Thymus (tissue), 11 donors: ENCODE data around the gene FAM174A. TPM values are rescaled to one million over a fixed set of nuclear protein-coding genes. Genes with fewer than 3 reads are reported as not detected.

Source experiments
- DNase-seq, 9 donors: peaks; one replicate each; pipeline ENCODE4 v3.0.0-alpha.2; 2013; ENCODE audit warnings: low spot score in 9 of 9, low read depth in 6 of 9, missing footprints in 1 of 9
- H3K27ac ChIP-seq, 2 donors: one replicate each; pipeline ENCODE4 v1.5.1; 2013; ENCODE audit warnings: control low read depth in 1 of 2, low read depth in 1 of 2, low read length in 1 of 2, mild to moderate bottlenecking in 1 of 2, moderate library complexity in 1 of 2
- H3K27me3 ChIP-seq, 2 donors: one replicate each; pipeline ENCODE4 v1.5.1; 2013; ENCODE audit warnings: low read length in 1 of 2; ENCODE audit not compliant: control insufficient read depth in 2 of 2, insufficient read depth in 1 of 2
- H3K36me3 ChIP-seq, 2 donors: one replicate each; pipeline ENCODE4 v1.5.1; 2013; ENCODE audit warnings: low read length in 1 of 2, mild to moderate bottlenecking in 1 of 2, moderate library complexity in 1 of 2; ENCODE audit not compliant: control insufficient read depth in 2 of 2, insufficient read depth in 2 of 2
- H3K4me1 ChIP-seq, 2 donors: one replicate each; pipeline ENCODE4 v1.5.1; 2013; ENCODE audit warnings: low read length in 2 of 2; ENCODE audit not compliant: control insufficient read depth in 2 of 2, insufficient read depth in 2 of 2
- H3K4me3 ChIP-seq, 2 donors: one replicate each; pipeline ENCODE4 v1.5.1; 2013; ENCODE audit warnings: low read length in 2 of 2, control low read depth in 1 of 2, mild to moderate bottlenecking in 1 of 2
- H3K9me3 ChIP-seq, 2 donors: one replicate each; pipeline ENCODE4 v1.5.1; 2013; ENCODE audit warnings: low read length in 1 of 2, mild to moderate bottlenecking in 1 of 2; ENCODE audit not compliant: control insufficient read depth in 2 of 2, insufficient read depth in 1 of 2
- WGBS: extraction: QIAGEN DNeasy Blood & Tissue Kit; methylation state at CpG from one replicate; pipeline ENCODE4 v1.1.7; 2013; 5-methylcytosine and 5-hydroxymethylcytosine counted together
- polyA plus RNA-seq: library from polyadenylated mRNA; stranded (reverse); fragments of 200-250 nt; gene quantifications from one replicate; pipeline ENCODE4 v1.2.3, GENCODE V29; 2013
- total RNA-seq: library from RNA; stranded (reverse); fragments of 120-200 nt; gene quantifications from one replicate; pipeline ENCODE4 v1.2.4, GENCODE V29; 2013
- donor health status: healthy.

FAM174A gene
- total and polyA plus RNA-seq, 2 donors = 8.7 to 22.1 TPM

DNA sequence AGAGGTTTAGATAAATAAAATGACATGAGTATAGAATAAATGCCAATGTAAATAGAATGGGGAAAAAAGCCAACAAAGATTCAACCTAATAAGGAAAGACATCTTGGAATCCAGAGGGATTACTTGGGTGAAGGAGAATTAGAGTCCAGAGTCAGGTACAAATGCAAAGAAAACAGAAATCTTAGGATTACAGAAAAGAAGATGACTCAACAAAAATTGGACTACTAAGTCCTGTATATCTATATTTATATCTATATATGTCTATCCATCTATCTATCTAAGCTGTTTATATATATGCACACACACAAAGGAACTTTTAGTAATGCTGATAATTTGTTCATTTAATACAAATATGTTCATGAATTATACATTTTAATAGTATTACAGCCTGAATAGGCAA is 27.6 kb downstream of the FAM174A start:
- H3K27ac ChIP-seq = no peak overlapping the region
- H3K36me3 ChIP-seq = peaks cover 0 to 3% of the 10 kb centered on the region in 2 donors
- H3K4me3 ChIP-seq = no peak overlapping the region
- H3K4me1 ChIP-seq = no peaks in the 10 kb centered on the region
- no peak for DNase-seq
- no peaks in the 10 kb centered on the region for H3K27me3 ChIP-seq
- H3K9me3 ChIP-seq = no peaks in the 10 kb centered on the region

DNA sequence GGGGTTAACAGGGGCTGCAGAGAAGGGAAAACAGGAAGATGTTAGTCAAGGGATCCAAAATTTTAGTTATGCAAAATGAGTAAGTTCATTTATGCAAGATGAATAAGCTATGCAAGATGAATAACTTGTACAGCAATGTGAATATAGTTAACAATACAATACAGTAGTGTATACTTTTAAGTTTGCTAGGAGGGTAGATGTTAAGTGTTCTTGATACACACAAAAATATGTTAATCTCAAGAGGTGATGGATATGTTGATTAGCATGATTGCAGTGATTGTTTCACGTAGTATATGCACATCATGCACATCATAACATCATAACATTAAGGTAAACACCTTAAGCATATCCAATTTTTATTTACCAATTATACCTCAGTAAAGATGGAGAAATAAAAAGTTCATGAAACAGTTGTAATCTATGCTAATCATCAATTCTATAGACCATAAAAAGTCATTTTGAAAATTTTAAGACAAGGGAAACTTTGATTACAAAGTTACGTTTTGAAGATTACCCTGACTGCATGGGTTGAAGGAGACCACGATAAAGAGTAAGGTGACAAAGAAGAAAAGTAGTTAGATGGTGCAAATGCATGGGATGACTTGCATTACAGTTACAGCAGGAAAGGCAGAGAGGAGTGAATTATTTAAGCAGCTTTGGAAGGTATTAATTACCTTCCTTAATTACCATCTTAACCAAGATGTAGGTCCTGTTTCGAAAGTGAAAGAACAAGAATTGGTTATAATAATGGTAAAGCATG is 31.4 kb downstream of the FAM174A start:
- peaks cover 0 to 3% of the 10 kb centered on the region in 2 donors for H3K36me3 ChIP-seq
- H3K9me3 ChIP-seq = no peaks in the 10 kb centered on the region
- DNase-seq = no peak
- H3K27ac ChIP-seq = no peak overlapping the region
- no peaks in the 10 kb centered on the region for H3K27me3 ChIP-seq
- H3K4me1 ChIP-seq = no peaks in the 10 kb centered on the region
- no peak overlapping the region for H3K4me3 ChIP-seq
- WGBS = 97% methylated on average over 4 of the region's 4 CpGs

DNA sequence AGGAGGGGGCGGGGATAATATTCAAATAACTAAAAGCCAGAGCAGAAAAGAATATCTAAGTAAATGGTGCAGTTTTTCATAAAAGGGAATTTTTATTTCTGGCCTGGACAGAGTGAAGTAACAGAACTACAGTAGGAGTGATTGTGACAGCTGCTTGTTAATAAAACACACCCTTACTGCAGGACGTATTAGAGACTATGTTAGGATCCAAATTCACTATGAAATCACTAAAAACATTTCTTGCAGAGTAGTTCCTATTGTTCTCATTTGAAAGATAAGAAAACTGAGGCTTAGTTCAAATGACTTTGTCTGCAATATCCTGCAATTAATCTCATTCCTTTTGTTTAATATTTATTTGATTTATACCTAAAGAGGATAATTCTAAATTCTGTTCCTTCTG is 39.5 kb downstream of the FAM174A start:
- Histone ChIP-seq H3K36me3 (no peaks in the 10 kb centered on the region), H3K4me3 (no peak overlapping the region), H3K4me1 (no peaks in the 10 kb centered on the region), H3K9me3 (no peaks in the 10 kb centered on the region), H3K27me3 (no peaks in the 10 kb centered on the region), H3K27ac (no peak overlapping the region)
- WGBS = 93% methylated on average over 2 of the region's 2 CpGs
- DNase-seq = no peak

DNA sequence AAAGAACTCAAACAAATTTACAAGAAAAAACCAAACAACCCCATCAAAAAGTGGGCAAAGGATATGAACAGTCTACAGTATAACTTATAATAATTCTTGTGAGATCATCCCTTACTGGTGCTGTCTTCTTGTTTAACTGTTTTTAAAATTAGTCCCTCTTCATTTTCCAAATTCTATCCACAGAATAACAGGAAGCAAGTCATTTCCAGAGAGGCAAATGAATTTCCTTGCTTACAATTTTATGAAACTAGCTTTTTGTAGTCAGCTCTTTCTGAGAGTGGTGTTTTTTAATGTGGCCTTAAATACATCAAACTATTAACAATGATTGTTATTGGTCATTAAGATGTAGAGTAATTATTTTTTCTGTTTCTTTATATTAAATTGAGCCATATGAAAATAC is 40.6 kb downstream of the FAM174A start:
- no peak for DNase-seq
- Histone ChIP-seq H3K36me3 (peaks cover 0 to 3% of the 10 kb centered on the region in 2 donors), H3K27me3 (no peaks in the 10 kb centered on the region), H3K27ac (no peak overlapping the region), H3K9me3 (no peaks in the 10 kb centered on the region), H3K4me3 (no peak overlapping the region), H3K4me1 (no peaks in the 10 kb centered on the region)

DNA sequence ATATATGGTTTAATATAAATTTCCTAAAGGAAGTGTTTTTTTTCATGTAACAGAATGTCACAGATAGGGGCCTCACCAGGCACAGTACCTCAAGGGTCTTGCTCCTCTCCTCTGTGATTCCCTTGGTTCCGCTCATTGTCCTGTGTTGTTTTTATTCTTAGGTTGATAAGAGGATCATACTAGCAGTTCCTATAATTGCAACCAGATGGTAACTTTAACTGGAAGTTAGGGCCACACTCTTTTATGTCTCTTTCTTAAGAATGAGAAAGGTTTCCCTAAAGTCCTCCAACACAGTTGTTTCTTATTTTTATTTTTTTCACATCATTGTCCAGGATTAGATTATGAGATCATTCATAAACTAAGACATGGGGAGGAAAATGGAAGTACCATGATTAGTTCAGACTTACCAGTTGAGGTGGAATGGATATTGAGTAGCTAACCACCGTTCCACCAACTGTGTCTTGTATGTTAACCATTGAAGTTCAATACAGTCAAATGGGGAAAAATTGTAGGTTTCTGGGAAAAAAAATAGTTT is 41.1 kb downstream of the FAM174A start:
- 98% methylated on average over 2 of the region's 2 CpGs for WGBS
- Histone ChIP-seq H3K27me3 (no peaks in the 10 kb centered on the region), H3K27ac (no peak overlapping the region), H3K4me3 (no peak overlapping the region), H3K36me3 (peaks cover 0 to 3% of the 10 kb centered on the region in 2 donors), H3K4me1 (no peaks in the 10 kb centered on the region), H3K9me3 (no peaks in the 10 kb centered on the region)
- DNase-seq = no peak

DNA sequence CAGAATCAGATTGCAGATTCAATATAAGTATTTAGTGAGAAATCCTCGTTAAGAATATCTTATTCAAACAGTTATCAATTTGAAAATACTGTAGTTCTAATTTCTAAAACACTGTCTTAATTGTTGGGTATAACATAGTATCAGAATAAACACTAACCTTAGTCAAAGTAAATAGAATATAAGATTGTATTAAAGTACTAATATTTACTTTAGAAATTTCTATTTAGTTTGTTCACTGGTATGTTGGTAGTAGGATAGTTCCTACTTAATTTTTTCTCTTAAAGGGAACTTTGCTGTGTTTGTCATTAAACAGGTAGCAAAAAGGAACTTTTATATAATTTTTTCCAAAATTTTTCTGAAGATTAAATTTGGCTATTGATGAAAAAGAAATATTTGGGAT is 42.3 kb downstream of the FAM174A start:
- Histone ChIP-seq H3K27ac (no peak overlapping the region), H3K4me3 (no peak overlapping the region), H3K9me3 (no peaks in the 10 kb centered on the region), H3K27me3 (no peaks in the 10 kb centered on the region), H3K4me1 (no peaks in the 10 kb centered on the region), H3K36me3 (peaks cover 0 to 3% of the 10 kb centered on the region in 2 donors)
- DNase-seq = no peak
- WGBS = 96% methylated on average over 1 of the region's 1 CpG

DNA sequence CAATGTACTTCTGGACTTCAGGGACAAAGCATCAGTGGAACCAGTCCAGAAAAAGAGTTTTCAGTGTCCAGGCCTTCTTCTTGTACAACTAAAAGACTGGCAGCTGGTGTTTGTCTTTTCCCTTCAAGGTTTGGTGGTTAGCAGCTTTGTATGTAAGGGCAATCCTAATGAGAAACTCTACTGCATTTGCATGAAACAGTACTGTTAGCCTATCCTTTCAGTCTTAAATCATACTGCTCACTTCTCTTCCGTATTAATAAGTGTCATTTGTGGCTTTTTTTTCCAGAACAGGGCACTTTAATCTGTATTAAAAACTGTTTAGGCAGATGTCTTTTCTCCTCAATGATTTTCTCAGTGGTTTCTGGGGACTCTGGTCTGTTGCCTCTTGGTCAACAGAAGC is 48.9 kb downstream of the FAM174A start:
- Histone ChIP-seq H3K4me3 (no peak overlapping the region), H3K27ac (no peak overlapping the region), H3K9me3 (no peaks in the 10 kb centered on the region), H3K4me1 (no peaks in the 10 kb centered on the region), H3K36me3 (peaks cover 0 to 3% of the 10 kb centered on the region in 2 donors), H3K27me3 (no peaks in the 10 kb centered on the region)
- DNase-seq = no peak
- WGBS = 63% methylated on average over 1 of the region's 1 CpG

DNA sequence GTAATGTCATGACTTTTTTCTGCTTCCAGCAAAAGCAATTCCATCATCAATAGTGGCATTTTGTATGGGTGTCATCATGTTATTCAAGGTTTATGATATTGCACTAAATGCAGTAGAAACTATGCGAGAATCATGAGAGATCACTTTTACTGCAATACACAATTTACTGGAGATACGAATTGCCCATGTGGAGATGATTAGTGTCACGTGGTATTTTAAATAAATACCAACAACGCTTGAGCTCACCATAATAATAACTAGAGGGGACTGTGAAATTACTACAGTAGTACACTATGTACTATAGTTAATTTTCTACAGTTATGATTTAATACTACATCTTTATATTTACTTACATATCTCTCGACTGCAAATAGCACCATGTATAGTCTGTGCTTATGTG is 49.7 kb downstream of the FAM174A start:
- 98% methylated on average over 5 of the region's 5 CpGs for WGBS
- Histone ChIP-seq H3K4me3 (no peak overlapping the region), H3K4me1 (no peaks in the 10 kb centered on the region), H3K27ac (no peak overlapping the region), H3K9me3 (no peaks in the 10 kb centered on the region), H3K27me3 (no peaks in the 10 kb centered on the region), H3K36me3 (peaks cover 0 to 3% of the 10 kb centered on the region in 2 donors)
- no peak for DNase-seq

DNA sequence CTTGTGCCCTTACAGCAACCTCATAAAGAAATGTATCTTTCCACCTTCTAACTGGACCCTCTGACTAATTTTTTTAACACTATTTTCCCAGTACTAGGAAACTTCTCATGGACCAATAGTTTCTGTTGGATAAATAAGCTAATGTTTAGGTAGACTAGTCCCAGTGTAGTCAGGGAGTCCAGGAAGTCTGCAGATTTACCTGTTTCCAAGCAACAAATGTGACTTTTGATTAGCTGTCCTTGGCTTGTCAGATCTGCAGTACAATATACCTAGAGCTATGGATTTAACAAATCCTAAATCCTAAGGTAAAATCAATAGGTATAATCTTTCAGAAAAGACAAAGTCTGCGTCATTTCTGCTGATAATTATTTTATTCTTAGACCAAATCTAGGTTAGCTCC is 55.7 kb downstream of the FAM174A start:
- WGBS = 97% methylated on average over 1 of the region's 1 CpG
- H3K36me3 ChIP-seq = no peaks in the 10 kb centered on the region
- no peak overlapping the region for H3K4me3 ChIP-seq
- H3K9me3 ChIP-seq = no peaks in the 10 kb centered on the region
- H3K27me3 ChIP-seq = no peaks in the 10 kb centered on the region
- no peaks in the 10 kb centered on the region for H3K4me1 ChIP-seq
- no peak overlapping the region for H3K27ac ChIP-seq
- DNase-seq = no peak
